Left lobe of liver (tissue), 2 donors: ENCODE results near the gene KLHL24. TPM values are rescaled to one million over a fixed set of nuclear protein-coding genes. Genes with fewer than 3 reads are reported as not detected.
"Not testable (repeated sequence)": the region's sequence is repeated elsewhere in the genome, so short reads cannot be mapped to it uniquely, and the experiment has no call there.

Experiments
- ATAC-seq: fragments of 200-7000 bp; cut with Tn5 transposase; one replicate; pipeline ENCODE4 v1.9.1; 2020; ENCODE audit warnings: mild to moderate bottlenecking, moderate library complexity
- DNase-seq: peaks from one replicate; pipeline ENCODE4 v3.0.0-alpha.2; 2020; ENCODE audit warnings: low spot score
- total RNA-seq: library from RNA; stranded (reverse); gene quantifications from one replicate; pipeline ENCODE4 v1.2.1, GENCODE V29; 2021
- donor health status: DM: no; HTN: no; CAD: no; lungs with moderate emphysema.
- donor health status: DM: no; HTN: yes; CAD: no.

KLHL24 gene
- 32.4 TPM for total RNA-seq

GRCh38 chr3:183635431-183636220 is at the start of gene KLHL24:
Gene KLHL24 (plus strand): TSS chr3:183635623. CDS start chr3:183650357, 14,734 bp downstream.
- DNase-seq: peak; percentile 96
- ATAC-seq: peak; percentile 82

GRCh38 chr3:183586477-183586876 is 48.9 kb upstream of the KLHL24 start:
- ATAC-seq (no peak), DNase-seq (no peak)

- no peak for DNase-seq
- no peak for ATAC-seq
These were observed 48.1 kb upstream of the KLHL24 start for GRCh38 chr3:183587336-183587735.

- DNase-seq (no peak), ATAC-seq (no peak)
These were observed 45.0 kb upstream of the KLHL24 start for GRCh38 chr3:183590442-183590841.

GRCh38 chr3:183591881-183592521 is 43.4 kb upstream of the KLHL24 start:
- peak; percentile 17 for ATAC-seq

GRCh38 chr3:183592821-183593220 is 42.6 kb upstream of the KLHL24 start:
- ATAC-seq (no peak), DNase-seq (no peak)

More at GRCh38 chr3:183591881-183592521, 43.4 kb upstream of the KLHL24 start:
- DNase-seq: no peak

- DNase-seq (no peak), ATAC-seq (no peak)
These were observed 40.8 kb upstream of the KLHL24 start for GRCh38 chr3:183594636-183595035.

GRCh38 chr3:183597959-183598358 is 37.5 kb upstream of the KLHL24 start:
- ATAC-seq: no peak

GRCh38 chr3:183611326-183611725 is 24.1 kb upstream of the KLHL24 start:
- not testable (repeated sequence) for DNase-seq, ATAC-seq

More at GRCh38 chr3:183597959-183598358, 37.5 kb upstream of the KLHL24 start:
- no peak for DNase-seq

GRCh38 chr3:183613366-183614285 is 21.8 kb upstream of the KLHL24 start:
- ATAC-seq: no peak
- no peak for DNase-seq

- ATAC-seq: no peak
- no peak for DNase-seq
These were observed 16.9 kb upstream of the KLHL24 start for GRCh38 chr3:183618542-183618941.

GRCh38 chr3:183619010-183619409 is 16.4 kb upstream of the KLHL24 start:
- DNase-seq: no peak
- ATAC-seq: no peak

GRCh38 chr3:183619624-183620251 is 15.7 kb upstream of the KLHL24 start:
- DNase-seq: no peak
- no peak for ATAC-seq

- DNase-seq (no peak), ATAC-seq (no peak)
These were observed 15.2 kb upstream of the KLHL24 start for GRCh38 chr3:183620252-183620628.

- ATAC-seq: not testable (repeated sequence)
These were observed 12.9 kb upstream of the KLHL24 start for GRCh38 chr3:183622473-183622872.

GRCh38 chr3:183626877-183627594 is 8.4 kb upstream of the KLHL24 start:
- ATAC-seq (peak; percentile 95), DNase-seq (peak; percentile 68)

More at GRCh38 chr3:183622473-183622872, 12.9 kb upstream of the KLHL24 start:
- DNase-seq: not testable (repeated sequence)

- ATAC-seq (no peak), DNase-seq (no peak)
These were observed 5.7 kb upstream of the KLHL24 start for GRCh38 chr3:183629546-183630301.

GRCh38 chr3:183631715-183632114 is 3.7 kb upstream of the KLHL24 start:
- DNase-seq: no peak
- no peak for ATAC-seq

- ATAC-seq: not testable (repeated sequence)
- peak; percentile 51 for DNase-seq
These were observed 2.7 kb upstream of the KLHL24 start for GRCh38 chr3:183632725-183633124.
